NOMO-1 (cell line): Measurements from ENCODE around the gene SYT1.

Source experiments
- DNase-seq, 2 experiments: peaks; one replicate each; lab custom pipeline; 2025; ENCODE audit not compliant: unreplicated experiment in 2 of 2; lab: John Stamatoyannopoulos, UW

Gene SYT1

GRCh38 chr12:79127271-79127751, 262.7 kb downstream of the SYT1 start:
- DNase-seq, result peak; percentile 89 to 97

GRCh38 chr12:79128956-79129355, 264.4 kb downstream of the SYT1 start:
- no peak for DNase-seq

- no peak for DNase-seq
Measured at GRCh38 chr12:79138872-79139271, 274.3 kb downstream of the SYT1 start.

DNA sequence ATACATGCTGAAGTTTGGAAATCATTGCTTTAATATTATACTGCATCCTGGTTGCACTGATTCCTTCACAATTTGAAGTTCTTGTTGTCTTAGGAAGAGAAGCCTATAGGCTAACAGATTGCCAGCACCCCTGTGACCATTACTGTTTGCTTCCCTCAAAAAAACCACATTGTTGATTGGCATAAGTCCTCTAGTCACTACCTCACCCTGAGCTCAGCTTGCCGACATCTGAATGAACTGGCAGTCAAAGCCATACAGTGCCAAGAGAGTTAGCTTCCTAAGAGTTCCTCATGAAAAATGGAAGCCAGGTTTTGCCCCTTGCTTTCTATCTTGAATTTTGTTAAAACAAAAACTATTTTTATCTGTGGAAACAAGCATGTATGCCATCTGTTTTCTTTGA, 276.1 kb downstream of the SYT1 start:
- DNase-seq, result no peak

DNA sequence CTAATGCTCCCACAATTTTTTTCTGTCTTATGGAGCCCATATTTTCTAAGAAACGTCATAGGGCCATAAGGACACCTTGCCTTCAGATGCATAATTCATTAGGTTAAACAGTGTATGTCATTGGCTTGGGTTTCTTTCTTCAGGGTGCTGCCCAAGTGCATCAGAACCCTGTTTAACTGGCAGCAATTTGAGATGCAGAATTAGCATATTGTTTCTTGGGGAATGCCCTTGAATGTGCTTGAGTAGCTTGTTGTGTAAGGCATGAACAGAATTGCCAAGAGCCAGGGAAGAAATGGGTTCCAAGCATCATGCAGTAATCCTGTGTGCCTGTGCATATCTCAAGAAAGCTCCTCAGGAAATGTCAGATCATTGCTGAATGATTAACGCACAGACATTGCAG, 277.2 kb downstream of the SYT1 start:
- DNase-seq, result no peak

- DNase-seq, result no peak
Measured at GRCh38 chr12:79143803-79144202, 279.2 kb downstream of the SYT1 start.

DNA sequence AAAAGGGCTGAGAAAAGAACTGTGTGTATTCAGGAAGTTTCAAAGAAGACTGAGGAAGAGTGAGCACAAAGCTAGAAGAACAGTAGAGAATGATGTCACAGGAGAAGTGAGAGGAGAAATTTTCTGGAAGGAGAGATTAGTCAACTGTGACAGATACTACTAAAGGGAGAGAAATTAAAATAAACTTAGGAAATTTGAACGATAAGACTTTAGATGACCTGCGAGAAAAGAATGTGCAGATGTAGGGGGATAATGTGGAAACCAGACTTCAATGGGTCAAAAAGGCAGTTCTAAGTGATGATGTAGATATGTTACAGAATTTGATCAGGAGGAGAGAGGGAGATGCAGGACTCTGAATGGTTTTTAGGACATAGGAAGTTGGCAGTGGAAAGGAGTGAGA, 287.4 kb downstream of the SYT1 start:
- no peak for DNase-seq

DNA sequence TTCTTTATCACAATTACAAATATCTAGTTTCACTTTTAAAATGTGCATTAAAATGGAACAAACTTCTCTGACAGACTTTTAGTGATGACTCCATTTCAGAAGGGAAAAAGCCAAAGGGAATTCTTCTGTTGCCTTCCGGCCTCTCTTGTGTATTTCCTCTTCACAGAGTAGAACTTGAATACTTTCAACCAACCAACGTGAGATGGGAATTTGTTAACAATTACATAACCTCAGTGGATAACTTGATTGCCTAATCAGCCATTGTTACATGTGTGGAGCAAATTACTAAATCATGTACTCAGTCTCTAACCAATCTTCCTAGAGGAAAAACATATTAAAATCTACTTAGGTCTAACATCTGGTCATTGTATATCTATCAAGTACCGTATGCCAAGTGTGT, 291.1 kb downstream of the SYT1 start:
- DNase-seq, result peak in 1 of 2 experiments; percentile 55

GRCh38 chr12:79156846-79157463, 292.4 kb downstream of the SYT1 start:
- peak in 1 of 2 experiments; percentile 21 for DNase-seq

DNA sequence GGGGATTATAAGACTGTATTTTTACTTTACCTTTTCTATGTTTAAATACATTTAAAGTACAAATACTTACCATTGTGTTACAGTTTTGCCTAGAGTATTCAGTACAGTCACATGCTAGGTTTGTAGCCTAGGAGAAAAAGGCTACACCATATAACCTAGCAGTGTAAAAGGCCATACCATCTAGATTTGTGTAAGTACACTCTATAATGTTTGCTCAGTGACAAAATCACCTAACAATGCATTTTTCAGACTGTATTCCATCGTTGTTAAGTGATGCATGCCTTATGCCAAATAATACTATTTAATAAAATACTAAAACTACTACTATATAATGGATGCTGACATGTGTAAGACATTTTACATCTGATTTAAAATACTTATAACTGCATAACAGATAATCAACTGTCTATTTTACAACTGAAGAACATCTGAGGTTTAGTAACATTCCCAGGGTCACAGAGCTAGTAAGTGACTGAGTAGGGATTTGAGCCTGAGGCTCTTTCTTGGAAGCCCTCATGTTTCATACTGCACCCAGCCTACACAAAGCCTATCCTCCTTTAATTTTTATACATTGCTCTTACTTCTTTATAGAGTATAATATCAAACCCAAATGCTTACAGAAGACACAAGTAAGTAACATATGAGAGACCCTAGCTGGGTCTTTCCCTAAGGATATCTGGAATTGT, 296.8 kb downstream of the SYT1 start:
- no peak for DNase-seq

DNA sequence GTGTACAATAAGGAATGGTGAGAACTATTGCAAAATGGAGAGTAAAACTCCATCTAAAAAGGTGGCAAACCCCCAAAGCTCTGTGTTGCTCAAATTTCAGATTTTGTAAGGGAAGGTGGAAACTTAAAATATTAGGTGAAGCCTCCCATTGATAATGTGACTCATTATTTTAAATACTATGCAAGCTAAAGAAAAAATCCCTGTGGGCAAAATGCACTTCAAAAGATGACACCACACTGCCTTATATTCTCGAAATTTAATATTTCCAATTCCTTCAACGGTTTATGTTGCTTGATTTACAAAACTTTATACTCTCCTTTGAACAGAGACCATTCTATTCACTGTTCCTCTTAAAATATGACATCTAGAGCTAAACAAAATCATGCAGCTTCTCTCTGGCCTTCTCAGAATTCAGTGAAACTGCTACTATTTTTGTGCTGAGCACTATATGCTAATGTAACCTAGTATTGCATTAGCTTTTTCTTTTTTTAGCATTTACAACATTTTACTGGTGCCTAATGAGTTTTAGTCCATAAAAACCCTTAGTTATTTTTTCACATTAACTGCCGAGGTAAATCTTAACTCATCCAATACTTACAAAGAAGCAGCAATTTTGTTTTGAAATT, 297.7 kb downstream of the SYT1 start:
- peak; percentile 19 to 23 for DNase-seq

DNA sequence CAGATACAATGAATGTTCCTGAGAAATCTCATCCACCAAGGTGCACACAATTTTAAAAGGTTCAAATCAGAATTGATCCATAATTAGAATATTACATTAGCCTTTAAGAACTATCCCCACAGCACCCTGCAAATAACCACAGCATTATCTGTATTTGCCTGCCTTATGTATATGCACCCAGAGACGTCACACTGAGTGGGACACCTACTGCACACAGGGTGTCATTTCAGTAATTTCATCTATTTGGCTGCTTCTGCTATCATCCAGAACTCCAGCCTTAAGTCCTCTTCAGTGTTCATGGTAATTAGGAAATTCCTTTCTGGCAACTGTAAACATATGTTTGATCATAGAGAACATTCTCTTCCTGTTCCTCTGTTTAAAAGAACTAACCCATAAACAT, 298.4 kb downstream of the SYT1 start:
- peak in 1 of 2 experiments; percentile 15 for DNase-seq

GRCh38 chr12:79164890-79165289, 300.3 kb downstream of the SYT1 start:
- no peak for DNase-seq

DNA sequence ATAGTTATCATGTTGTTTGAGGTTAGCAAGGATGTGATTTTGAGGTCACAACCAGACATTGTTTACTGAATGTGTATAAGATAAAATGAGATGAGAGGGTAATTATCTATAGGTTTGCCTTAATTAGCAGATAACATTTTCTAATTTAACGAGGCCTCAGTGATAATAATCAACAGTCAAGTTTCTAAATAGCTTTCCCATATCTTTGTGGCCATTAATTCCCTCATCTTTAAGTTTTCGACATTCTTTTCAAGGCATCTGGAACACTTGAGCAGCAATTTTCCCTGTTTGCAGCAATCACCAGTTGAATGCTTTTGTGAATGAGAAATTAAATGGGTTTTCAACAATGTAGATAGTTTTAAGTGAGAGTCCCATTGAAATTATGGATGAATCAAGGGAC, 304.1 kb downstream of the SYT1 start:
- DNase-seq, result no peak

- peak in 1 of 2 experiments; percentile 8 for DNase-seq
Measured at GRCh38 chr12:79174626-79175025, 310.1 kb downstream of the SYT1 start.

GRCh38 chr12:79183003-79183402, 318.4 kb downstream of the SYT1 start:
- no peak for DNase-seq

DNA sequence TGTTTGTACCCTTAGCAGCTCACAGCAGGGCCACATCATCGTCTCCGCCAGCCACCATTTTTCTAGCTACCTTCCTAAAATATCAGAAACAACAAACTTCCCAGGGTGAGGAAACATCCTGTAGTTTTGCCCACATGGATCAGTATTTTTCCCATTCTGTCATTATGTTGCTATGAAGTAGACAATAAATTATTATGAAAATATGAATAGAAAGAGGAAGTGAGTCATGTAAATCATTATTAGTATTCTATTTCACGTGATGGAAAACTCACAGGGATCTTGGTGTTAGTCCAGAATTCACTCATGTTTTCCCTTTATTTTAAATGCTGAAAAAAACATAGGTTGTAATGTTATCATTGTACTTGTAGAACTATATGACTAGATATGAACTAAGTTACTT, 319.4 kb downstream of the SYT1 start:
- DNase-seq, result no peak

- DNase-seq, result no peak
Measured at GRCh38 chr12:79186506-79186905, 321.9 kb downstream of the SYT1 start.

GRCh38 chr12:79187032-79187431, 322.5 kb downstream of the SYT1 start:
- DNase-seq, result no peak

GRCh38 chr12:79191391-79191790, 326.8 kb downstream of the SYT1 start:
- peak in 1 of 2 experiments; percentile 45 for DNase-seq

GRCh38 chr12:79194595-79194994, 330.0 kb downstream of the SYT1 start:
- DNase-seq, result no peak

DNA sequence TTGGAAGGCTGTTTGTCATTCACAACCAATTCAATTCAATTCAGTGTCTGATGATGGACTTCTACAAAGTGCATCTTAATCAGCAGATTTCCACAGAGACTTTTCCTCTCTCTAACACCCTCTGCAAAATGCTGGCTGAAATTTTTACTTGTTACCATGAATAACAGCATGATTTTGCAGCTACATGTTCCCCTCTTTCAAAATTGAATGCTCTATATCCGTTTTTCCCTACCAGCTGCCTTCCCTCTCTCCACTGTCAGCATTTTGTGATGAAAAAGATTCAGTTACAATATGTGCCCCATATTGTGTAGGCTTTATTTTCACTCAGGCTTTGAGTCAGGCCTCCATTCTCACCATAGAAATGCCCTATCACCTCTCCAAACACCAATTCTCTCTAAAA, 334.6 kb downstream of the SYT1 start:
- no peak for DNase-seq
